Naive B cell (primary cell): ENCODE measurements around the gene MS4A10. TPM values are rescaled to one million over a fixed set of nuclear protein-coding genes. Genes with fewer than 3 reads are reported as not detected.

Experiments
- ATAC-seq, 2 donors: fragments of 150-1000 bp; cut with Tn5 transposase; 2 replicates each; pipeline ENCODE4 v1.10.0; 2021; ENCODE audit warnings: low read depth in 2 of 2, mild to moderate bottlenecking in 2 of 2, moderate library complexity in 2 of 2
- DNase-seq: peaks from one replicate; pipeline ENCODE4 v3.0.0; 2022
- H3K27ac Mint-ChIP-seq, 6 donors: one replicate each; pipeline ENCODE4 v1.8.0; 2020 to 2022; ENCODE audit warnings: mild to moderate bottlenecking in 6 of 6, mixed read lengths in 6 of 6, moderate library complexity in 5 of 6, inconsistent platforms in 2 of 6
- H3K27me3 Mint-ChIP-seq, 3 donors: one replicate each; pipeline ENCODE4 v1.8.0; 2021 to 2022; ENCODE audit warnings: mixed read lengths in 3 of 3, mild to moderate bottlenecking in 1 of 3
- H3K36me3 Mint-ChIP-seq, 2 donors: one replicate each; pipeline ENCODE4 v1.8.0; 2020 to 2022; ENCODE audit warnings: mixed read lengths in 2 of 2, inconsistent platforms in 1 of 2, mild to moderate bottlenecking in 1 of 2
- H3K4me1 Mint-ChIP-seq, 3 donors: one replicate each; pipeline ENCODE4 v1.8.0; 2020 to 2022; ENCODE audit warnings: mixed read lengths in 3 of 3, inconsistent platforms in 1 of 3, mild to moderate bottlenecking in 1 of 3, moderate library complexity in 1 of 3
- H3K4me3 Mint-ChIP-seq, 8 donors: one replicate each; pipeline ENCODE4 v1.8.0; 2020 to 2022; ENCODE audit warnings: mild to moderate bottlenecking in 8 of 8, mixed read lengths in 8 of 8, moderate library complexity in 8 of 8, inconsistent platforms in 2 of 8
- H3K9me3 Mint-ChIP-seq, 7 donors: one replicate each; pipeline ENCODE4 v1.8.0; 2020 to 2022; ENCODE audit warnings: mixed read lengths in 7 of 7, mild to moderate bottlenecking in 5 of 7, inconsistent platforms in 2 of 7, moderate library complexity in 1 of 7
- polyA plus RNA-seq, 6 donors: library from polyadenylated mRNA; unstranded; fragments of 300-500 nt; fragmentation: Illumina TruSeq; gene quantifications; one replicate each; pipeline ENCODE4 v1.2.3, GENCODE V29; 2021; ENCODE audit warnings: low read depth in 6 of 6

The MS4A10 gene
- polyA plus RNA-seq, 6 donors from 2014 or later: not detected

GRCh38 chr11:60769811-60770210 is 15.3 kb upstream of the MS4A10 start:
- ATAC-seq (no peak), DNase-seq (no peak)
- Mint-ChIP-seq H3K4me3 (no peak overlapping the region), H3K4me1 (peaks cover 7 to 14% (median 9%) of the 10 kb centered on the region in 3 donors), H3K27me3 (peaks cover 14 to 44% (median 31%) of the 10 kb centered on the region in 3 donors), H3K9me3 (peaks cover 0 to 4% (median 0%) of the 10 kb centered on the region in 7 donors), H3K36me3 (no peaks in the 10 kb centered on the region), H3K27ac (no peak overlapping the region)

DNA sequence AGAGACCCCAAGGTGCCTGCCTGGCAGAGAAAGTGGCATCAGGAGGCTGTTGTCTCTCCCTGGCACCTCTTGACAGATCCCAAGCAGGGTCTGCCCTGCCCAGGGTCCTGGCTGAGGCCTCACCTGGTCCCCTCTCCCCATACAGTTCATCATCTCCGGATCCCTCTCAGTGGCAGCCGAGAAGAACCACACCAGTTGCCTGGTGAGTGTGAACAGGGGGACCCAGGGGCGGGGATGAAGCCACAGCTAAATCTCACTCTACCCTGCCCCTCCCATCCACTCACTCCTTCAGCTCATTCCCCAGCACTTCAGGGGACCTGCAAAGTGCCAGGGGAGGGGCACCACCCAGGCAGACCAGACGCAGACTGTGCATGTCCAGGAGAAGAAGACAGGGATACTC is 14.0 kb upstream of the MS4A10 start:
- Mint-ChIP-seq H3K27ac (no peak overlapping the region), H3K4me1 (peaks cover 16 to 19% (median 17%) of the 10 kb centered on the region in 3 donors)
- DNase-seq: no peak

GRCh38 chr11:60771879-60772525 is 13.1 kb upstream of the MS4A10 start:
- peak overlapping the region in 1 of 6 donors; percentile 92 for H3K27ac Mint-ChIP-seq

More for the DNA sequence above, 14.0 kb upstream of the MS4A10 start:
- H3K27me3 Mint-ChIP-seq: peaks cover 12 to 36% (median 31%) of the 10 kb centered on the region in 3 donors
- no peaks in the 10 kb centered on the region for H3K36me3 Mint-ChIP-seq
- ATAC-seq: no peak
- no peak overlapping the region for H3K4me3 Mint-ChIP-seq
- H3K9me3 Mint-ChIP-seq: peaks cover 0 to 4% (median 0%) of the 10 kb centered on the region in 7 donors

DNA sequence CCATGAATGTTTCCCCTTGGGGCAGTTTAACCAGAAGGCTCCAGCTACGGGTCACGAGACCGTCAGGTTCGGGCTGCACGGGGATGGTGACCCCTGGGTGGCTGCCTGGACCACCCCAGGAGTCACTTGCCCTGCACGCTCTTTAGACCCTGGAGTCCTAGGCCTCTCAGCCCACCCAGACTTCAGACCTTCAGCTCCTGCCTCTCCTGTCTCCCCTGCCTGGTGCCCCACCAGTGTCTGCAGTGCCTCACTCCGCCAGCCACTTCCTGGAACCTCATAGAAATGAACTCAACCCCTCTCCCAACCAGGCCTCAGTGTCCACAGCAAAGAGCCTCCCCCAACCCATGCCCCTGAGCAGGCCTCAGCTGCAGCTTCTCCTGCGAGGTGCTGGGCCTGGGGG is 12.5 kb upstream of the MS4A10 start:
- peaks cover 8 to 24% (median 22%) of the 10 kb centered on the region in 3 donors for H3K27me3 Mint-ChIP-seq
- peaks cover 16 to 19% (median 17%) of the 10 kb centered on the region in 3 donors for H3K4me1 Mint-ChIP-seq
- ATAC-seq (no peak), DNase-seq (no peak)
- H3K27ac Mint-ChIP-seq: peak overlapping the region in 1 of 6 donors; percentile 25
- no peaks in the 10 kb centered on the region for H3K9me3 Mint-ChIP-seq
- H3K4me3 Mint-ChIP-seq: peak overlapping the region in 1 of 8 donors; percentile 70
- H3K36me3 Mint-ChIP-seq: no peaks in the 10 kb centered on the region

More at GRCh38 chr11:60771879-60772525, 13.1 kb upstream of the MS4A10 start:
- Mint-ChIP-seq H3K4me1 (peaks cover 16 to 19% (median 17%) of the 10 kb centered on the region in 3 donors), H3K4me3 (peak overlapping the region in 1 of 8 donors; percentile 48), H3K9me3 (peaks cover 0 to 2% (median 0%) of the 10 kb centered on the region in 7 donors), H3K27me3 (peaks cover 10 to 27% (median 26%) of the 10 kb centered on the region in 3 donors), H3K36me3 (no peaks in the 10 kb centered on the region)
- ATAC-seq: no peak
- DNase-seq: no peak

GRCh38 chr11:60774726-60775125 is 10.4 kb upstream of the MS4A10 start:
- Mint-ChIP-seq H3K36me3 (no peaks in the 10 kb centered on the region), H3K9me3 (no peaks in the 10 kb centered on the region), H3K27ac (peak overlapping the region in 1 of 6 donors; percentile 51), H3K4me1 (peaks cover 16 to 19% (median 17%) of the 10 kb centered on the region in 3 donors), H3K27me3 (peaks cover 3 to 24% (median 12%) of the 10 kb centered on the region in 3 donors), H3K4me3 (peak overlapping the region in 2 of 8 donors; percentile 29 to 73)
- ATAC-seq (no peak), DNase-seq (no peak)

- DNase-seq (peak; percentile 74), ATAC-seq (peak; percentile 95 to 96)
- Mint-ChIP-seq H3K27me3 (peaks cover 3 to 20% (median 8%) of the 10 kb centered on the region in 3 donors), H3K27ac (peak overlapping the region in 4 of 6 donors; percentile 37 to 84 (median 54)), H3K4me1 (peaks cover 16 to 19% (median 17%) of the 10 kb centered on the region in 3 donors), H3K4me3 (peak overlapping the region in 4 of 8 donors; percentile 12 to 78 (median 50)), H3K9me3 (no peaks in the 10 kb centered on the region), H3K36me3 (no peaks in the 10 kb centered on the region)
These were observed 9.6 kb upstream of the MS4A10 start for GRCh38 chr11:60775420-60775961.

DNA sequence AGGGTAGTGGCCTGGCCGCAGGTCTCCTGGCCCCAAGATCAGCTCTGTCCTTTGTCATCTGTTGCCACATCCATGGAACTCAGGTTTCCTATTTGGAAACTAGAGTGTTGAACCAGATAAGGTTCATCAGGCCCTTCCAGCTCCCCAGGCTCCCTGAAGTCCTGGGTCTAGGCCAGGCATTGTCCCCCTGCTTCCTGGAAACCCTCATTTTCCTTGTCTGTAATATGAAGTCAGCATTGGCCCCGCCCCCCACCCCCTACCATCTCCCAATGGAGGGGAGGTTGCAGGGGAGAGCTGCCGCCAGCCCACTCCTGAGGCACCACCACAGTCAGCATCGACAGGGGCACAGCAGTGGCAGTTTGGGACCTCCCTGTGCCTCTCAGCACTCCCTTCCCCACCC is 9.0 kb upstream of the MS4A10 start:
- peak overlapping the region in 1 of 6 donors; percentile 54 for H3K27ac Mint-ChIP-seq
- no peaks in the 10 kb centered on the region for H3K36me3 Mint-ChIP-seq
- no peaks in the 10 kb centered on the region for H3K9me3 Mint-ChIP-seq
- ATAC-seq: no peak
- DNase-seq: no peak
- H3K27me3 Mint-ChIP-seq: peaks cover 3 to 20% (median 8%) of the 10 kb centered on the region in 3 donors
- H3K4me1 Mint-ChIP-seq: peaks cover 16 to 19% (median 17%) of the 10 kb centered on the region in 3 donors
- no peak overlapping the region for H3K4me3 Mint-ChIP-seq

DNA sequence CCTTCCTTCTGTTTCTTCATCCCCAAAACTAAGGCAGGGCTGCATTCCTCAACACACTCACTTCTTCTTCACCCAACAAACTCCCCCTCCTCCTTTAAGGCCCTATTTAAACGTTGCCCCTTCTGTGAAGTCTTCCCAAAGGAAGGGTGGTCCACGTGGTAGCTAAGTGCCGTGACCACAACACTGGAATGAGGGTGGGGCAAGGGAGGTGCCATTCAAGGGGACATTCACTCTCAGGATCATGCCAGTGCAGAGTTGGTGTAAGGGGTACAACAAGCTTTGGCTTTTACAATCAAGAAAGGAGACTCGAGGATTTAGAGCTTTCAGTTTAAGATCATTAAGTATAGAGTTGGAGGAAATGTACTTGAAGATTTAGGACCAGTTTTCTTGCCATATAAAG is 8.0 kb upstream of the MS4A10 start:
- no peak for ATAC-seq
- H3K36me3 Mint-ChIP-seq: no peaks in the 10 kb centered on the region
- no peak overlapping the region for H3K4me3 Mint-ChIP-seq
- no peaks in the 10 kb centered on the region for H3K9me3 Mint-ChIP-seq
- no peak overlapping the region for H3K27ac Mint-ChIP-seq
- H3K4me1 Mint-ChIP-seq: peaks cover 16 to 19% (median 17%) of the 10 kb centered on the region in 3 donors
- no peak for DNase-seq
- H3K27me3 Mint-ChIP-seq: peaks cover 0 to 11% (median 3%) of the 10 kb centered on the region in 3 donors

DNA sequence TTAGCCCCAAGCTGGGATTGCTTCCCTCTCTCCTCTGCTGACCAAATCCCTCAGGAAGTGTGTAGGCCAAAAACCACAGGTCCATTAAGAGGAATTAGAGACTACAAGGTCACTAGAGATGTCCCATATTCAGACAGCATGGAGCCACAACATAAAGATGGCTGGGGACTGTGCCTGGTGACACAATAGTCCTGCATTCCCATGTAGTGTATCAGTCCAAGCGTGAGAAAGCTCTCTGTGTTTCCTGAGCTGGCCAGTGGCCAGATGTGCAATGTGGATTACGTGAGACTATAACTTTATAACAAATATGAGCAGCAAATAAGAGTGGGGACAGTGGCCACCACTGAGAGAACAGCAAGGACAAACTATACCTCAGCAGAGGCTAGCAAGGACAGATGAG is 7.6 kb upstream of the MS4A10 start:
- Mint-ChIP-seq H3K4me3 (no peak overlapping the region), H3K27me3 (peaks cover 0 to 10% (median 3%) of the 10 kb centered on the region in 3 donors), H3K9me3 (no peaks in the 10 kb centered on the region), H3K27ac (peak overlapping the region in 1 of 6 donors; percentile 6), H3K36me3 (no peaks in the 10 kb centered on the region), H3K4me1 (peaks cover 16 to 19% (median 17%) of the 10 kb centered on the region in 3 donors)
- DNase-seq (no peak), ATAC-seq (no peak)

GRCh38 chr11:60780065-60780464 is 5.1 kb upstream of the MS4A10 start:
- Mint-ChIP-seq H3K27ac (no peak overlapping the region), H3K4me1 (peaks cover 0 to 9% (median 7%) of the 10 kb centered on the region in 3 donors), H3K4me3 (no peak overlapping the region), H3K27me3 (peaks cover 0 to 3% (median 0%) of the 10 kb centered on the region in 3 donors), H3K36me3 (no peaks in the 10 kb centered on the region), H3K9me3 (no peaks in the 10 kb centered on the region)
- DNase-seq (no peak), ATAC-seq (no peak)

DNA sequence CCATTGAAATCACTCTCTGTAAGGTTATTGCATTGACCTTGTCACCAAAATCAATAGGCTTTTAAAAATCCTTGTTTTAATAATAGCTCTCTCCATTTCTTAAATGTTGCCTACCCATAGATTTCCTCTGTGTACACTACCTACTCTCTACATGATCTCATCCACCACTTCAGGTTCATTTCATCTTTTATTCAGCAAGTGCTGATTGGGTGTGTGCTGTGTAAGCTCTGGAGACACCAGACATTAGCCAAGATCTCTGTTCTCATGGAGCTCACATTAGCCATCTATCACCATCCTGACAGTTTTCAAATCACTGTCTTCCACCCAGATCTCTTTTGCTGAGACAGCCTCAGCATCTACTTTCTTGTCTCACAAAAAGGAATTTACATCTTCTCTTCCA is 4.4 kb upstream of the MS4A10 start:
- no peaks in the 10 kb centered on the region for H3K36me3 Mint-ChIP-seq
- DNase-seq: no peak
- no peak overlapping the region for H3K27ac Mint-ChIP-seq
- no peaks in the 10 kb centered on the region for H3K27me3 Mint-ChIP-seq
- ATAC-seq: no peak
- H3K4me1 Mint-ChIP-seq: peaks cover 0 to 2% (median 1%) of the 10 kb centered on the region in 3 donors
- no peak overlapping the region for H3K4me3 Mint-ChIP-seq
- H3K9me3 Mint-ChIP-seq: no peaks in the 10 kb centered on the region

- DNase-seq: no peak
- H3K27me3 Mint-ChIP-seq: no peaks in the 10 kb centered on the region
- ATAC-seq: no peak
- H3K27ac Mint-ChIP-seq: no peak overlapping the region
- no peaks in the 10 kb centered on the region for H3K36me3 Mint-ChIP-seq
- H3K4me1 Mint-ChIP-seq: no peaks in the 10 kb centered on the region
- no peak overlapping the region for H3K4me3 Mint-ChIP-seq
- no peaks in the 10 kb centered on the region for H3K9me3 Mint-ChIP-seq
These were observed 3.7 kb upstream of the MS4A10 start for GRCh38 chr11:60781286-60781980.

GRCh38 chr11:60781981-60782316 is 3.2 kb upstream of the MS4A10 start:
- ATAC-seq (no peak), DNase-seq (no peak)
- Mint-ChIP-seq H3K9me3 (no peaks in the 10 kb centered on the region), H3K4me3 (no peak overlapping the region), H3K27me3 (no peaks in the 10 kb centered on the region), H3K4me1 (no peaks in the 10 kb centered on the region), H3K27ac (no peak overlapping the region), H3K36me3 (no peaks in the 10 kb centered on the region)
